HG02852 (cell line): ENCODE results near the gene SBF2.
"Not testable (repeated sequence)": the region's sequence is repeated elsewhere in the genome, so short reads cannot be mapped to it uniquely, and the experiment has no call there.

ENCODE experiments used
- ATAC-seq: cut with Tn5 transposase; IDR thresholded peaks from one replicate; pipeline ENCODE4 v1.9.1; 2021; ENCODE audit warnings: mild to moderate bottlenecking, moderate library complexity; ENCODE audit not compliant: unreplicated experiment

SBF2 gene

GRCh38 chr11:10076458-10077141, 217.4 kb downstream of the SBF2 start:
- no peak for ATAC-seq

- ATAC-seq, result no peak
These were observed 218.9 kb downstream of the SBF2 start for GRCh38 chr11:10075141-10075540.

- ATAC-seq, result no peak
These were observed 221.2 kb downstream of the SBF2 start for GRCh38 chr11:10072841-10073240.

- no peak for ATAC-seq
These were observed 221.9 kb downstream of the SBF2 start for GRCh38 chr11:10072142-10072541.

GRCh38 chr11:10067629-10068300, 226.3 kb downstream of the SBF2 start:
- no peak for ATAC-seq

- no peak for ATAC-seq
These were observed 227.6 kb downstream of the SBF2 start for GRCh38 chr11:10066441-10066840.

GRCh38 chr11:10064828-10065227, 229.2 kb downstream of the SBF2 start:
- no peak for ATAC-seq

- ATAC-seq, result no peak
These were observed 235.7 kb downstream of the SBF2 start for GRCh38 chr11:10058356-10058755.

- ATAC-seq, result no peak
These were observed 242.0 kb downstream of the SBF2 start for GRCh38 chr11:10051868-10052586.

- ATAC-seq, result no peak
These were observed 243.5 kb downstream of the SBF2 start for GRCh38 chr11:10050561-10050960.

GRCh38 chr11:10049756-10050155, 244.3 kb downstream of the SBF2 start:
- ATAC-seq, result no peak

GRCh38 chr11:10048350-10048749, 245.7 kb downstream of the SBF2 start:
- no peak for ATAC-seq

- ATAC-seq, result no peak
These were observed 249.4 kb downstream of the SBF2 start for GRCh38 chr11:10044618-10045017.

- no peak for ATAC-seq
These were observed 251.3 kb downstream of the SBF2 start for GRCh38 chr11:10042699-10043098.

GRCh38 chr11:10041748-10042446, 252.1 kb downstream of the SBF2 start:
- no peak for ATAC-seq

GRCh38 chr11:10041332-10041731, 252.7 kb downstream of the SBF2 start:
- no peak for ATAC-seq

GRCh38 chr11:10038521-10039302, 255.3 kb downstream of the SBF2 start:
- ATAC-seq, result no peak

GRCh38 chr11:10035932-10036331, 258.1 kb downstream of the SBF2 start:
- not testable (repeated sequence) for ATAC-seq

- no peak for ATAC-seq
These were observed 261.1 kb downstream of the SBF2 start for GRCh38 chr11:10032935-10033334.

- ATAC-seq, result no peak
These were observed 263.9 kb downstream of the SBF2 start for GRCh38 chr11:10030122-10030490.
